Activated T-helper 1 cell treated with Interleukin-2 at 50 U/mL for 16 hours (primary cell): ENCODE measurements around the gene UCKL1.
"Not testable (repeated sequence)": the region's sequence is repeated elsewhere in the genome, so short reads cannot be mapped to it uniquely, and the experiment has no call there.

Experiments
- DNase-seq: peaks from one replicate; pipeline ENCODE4 v3.0.0-alpha.2; 2020; ENCODE audit warnings: low read depth

The UCKL1 gene

GRCh38 chr20:63919130-63919529 lies 37.1 kb downstream of the UCKL1 start:
- no peak for DNase-seq

DNA sequence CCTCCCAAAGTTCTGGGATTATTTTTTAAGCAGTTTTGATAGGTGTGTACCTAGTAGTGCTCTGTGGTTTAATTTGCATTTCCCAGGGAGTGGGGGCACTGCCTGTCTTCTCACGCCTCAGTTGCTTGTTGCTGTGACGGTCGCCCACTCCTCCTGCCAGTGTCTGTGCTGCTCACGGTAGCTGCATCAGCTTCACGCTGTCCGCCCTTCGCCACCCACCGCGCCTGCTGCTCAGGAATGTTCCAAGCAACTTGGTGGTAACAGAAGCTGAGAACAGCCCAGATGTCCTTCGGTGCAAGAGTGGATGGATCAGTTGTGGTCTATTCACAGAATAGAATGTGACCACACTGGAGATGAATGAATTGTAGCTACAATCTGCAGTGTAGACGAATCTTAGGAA lies 38.4 kb downstream of the UCKL1 start:
- no peak for DNase-seq

GRCh38 chr20:63916371-63916939 lies 39.8 kb downstream of the UCKL1 start:
- DNase-seq: not testable (repeated sequence)

DNA sequence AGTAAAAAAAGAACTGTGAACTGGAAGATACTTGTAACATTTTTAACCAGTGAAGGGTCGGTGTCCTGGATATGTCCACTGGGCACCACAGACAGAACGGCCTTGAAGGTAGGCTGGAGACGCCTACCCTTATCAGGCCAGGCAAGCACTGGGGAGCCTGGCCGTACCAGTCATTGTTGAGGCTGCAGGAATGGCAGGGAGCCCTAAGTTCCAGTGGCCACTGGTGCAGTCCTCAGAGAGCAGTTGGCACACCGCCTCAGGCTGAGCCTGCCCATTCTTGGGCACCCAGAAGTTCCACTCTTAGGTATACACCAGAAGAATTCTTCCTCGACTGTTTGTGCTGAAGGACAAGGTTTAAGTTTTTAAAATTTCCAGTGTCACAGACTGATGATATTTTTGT lies 40.7 kb downstream of the UCKL1 start:
- no peak for DNase-seq

DNA sequence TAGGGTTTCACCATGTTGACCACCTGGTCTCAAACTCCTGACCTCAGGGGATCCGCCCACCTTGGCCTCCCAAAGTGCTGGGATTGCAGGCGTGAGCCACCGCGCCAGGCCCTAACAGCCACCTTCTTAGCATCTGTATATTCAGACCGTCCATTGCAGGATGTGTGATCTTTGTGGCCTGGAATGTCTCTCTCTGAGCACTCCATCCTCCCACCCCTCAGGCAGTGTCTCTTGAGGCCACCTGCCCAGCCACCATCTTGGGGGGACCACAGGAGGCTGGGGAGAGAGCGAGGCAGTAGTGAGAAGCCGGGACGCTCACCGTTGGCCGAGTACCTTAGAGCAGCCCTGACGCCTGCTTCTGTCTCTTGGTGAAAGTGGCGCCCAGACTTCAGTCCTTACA lies 42.4 kb downstream of the UCKL1 start:
- no peak for DNase-seq

DNA sequence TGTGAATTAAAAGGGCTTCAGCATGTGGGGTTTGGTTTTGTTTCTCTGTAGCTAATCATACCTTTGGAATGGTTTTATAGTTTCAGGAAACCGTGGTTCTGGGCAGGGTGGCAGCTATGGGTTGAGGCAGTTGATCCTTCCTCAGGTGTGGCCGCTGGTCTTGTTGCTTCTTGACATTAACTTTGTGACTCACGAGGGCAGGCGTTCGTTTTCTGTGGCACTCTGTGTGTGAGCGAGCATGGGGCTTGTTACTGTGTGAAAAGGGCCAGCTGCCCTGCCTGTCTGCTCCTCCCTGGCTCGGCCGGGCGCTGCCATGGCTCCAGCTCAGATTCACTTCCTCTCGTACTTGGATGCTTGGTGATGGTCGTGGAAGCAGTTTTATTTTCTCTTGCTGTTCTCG lies 45.0 kb downstream of the UCKL1 start:
- no peak for DNase-seq

- no peak for DNase-seq
Measured at GRCh38 chr20:63908008-63908682, 48.1 kb downstream of the UCKL1 start.

GRCh38 chr20:63903796-63904561 lies 52.2 kb downstream of the UCKL1 start:
- no peak for DNase-seq

DNA sequence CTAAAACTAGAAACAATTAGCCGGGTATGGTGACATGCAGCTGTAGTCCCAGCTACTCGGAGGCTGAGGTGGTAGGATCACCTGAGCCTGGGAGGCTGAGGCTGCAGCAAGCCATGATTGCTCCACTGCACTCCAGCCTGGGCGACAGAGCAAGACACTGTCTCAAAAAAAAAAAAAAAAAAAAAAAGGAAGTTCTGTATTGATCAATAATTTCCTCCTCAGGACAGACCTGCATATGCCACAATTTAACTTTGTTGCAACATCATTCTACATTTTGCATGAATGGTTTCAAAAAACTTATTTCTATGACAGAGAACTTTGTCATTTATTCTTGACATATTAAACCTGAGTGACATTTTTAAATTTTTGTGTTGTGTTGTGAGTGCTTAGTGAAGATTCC lies 55.8 kb downstream of the UCKL1 start:
- no peak for DNase-seq

DNA sequence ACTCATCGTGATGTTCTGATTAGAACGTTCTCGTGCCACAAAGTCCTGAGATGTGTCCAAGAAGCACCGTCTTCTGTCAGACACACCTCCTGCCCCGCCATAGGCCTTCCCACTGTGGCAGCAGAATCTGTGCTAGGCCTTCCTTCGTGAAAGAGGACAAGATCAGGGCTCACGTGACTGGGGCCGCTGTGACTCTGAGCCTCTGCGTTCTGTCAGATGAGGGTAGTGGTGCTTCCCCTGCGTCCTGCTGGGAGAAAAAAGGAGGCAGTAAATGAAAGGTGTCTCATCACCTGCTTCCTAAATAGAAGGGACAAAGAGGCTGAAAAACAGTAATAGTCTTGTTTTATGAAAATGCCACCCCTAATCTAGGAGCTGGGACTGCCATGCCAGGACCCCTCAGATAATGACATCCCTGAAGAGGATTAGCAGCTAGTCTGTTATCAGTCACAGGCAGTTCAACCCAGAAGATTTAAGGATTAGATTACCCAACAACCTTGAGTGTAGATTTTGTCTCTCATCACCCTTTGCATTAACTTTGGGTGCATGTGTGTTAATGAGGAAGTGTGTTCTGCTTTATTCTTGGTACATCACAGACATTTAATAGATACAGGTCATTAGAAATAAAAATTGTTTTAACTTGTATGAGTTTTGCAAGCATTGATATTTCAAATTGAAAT lies 57.2 kb downstream of the UCKL1 start:
- no peak for DNase-seq

GRCh38 chr20:63897978-63898561 lies 58.1 kb downstream of the UCKL1 start:
- DNase-seq: no peak

DNA sequence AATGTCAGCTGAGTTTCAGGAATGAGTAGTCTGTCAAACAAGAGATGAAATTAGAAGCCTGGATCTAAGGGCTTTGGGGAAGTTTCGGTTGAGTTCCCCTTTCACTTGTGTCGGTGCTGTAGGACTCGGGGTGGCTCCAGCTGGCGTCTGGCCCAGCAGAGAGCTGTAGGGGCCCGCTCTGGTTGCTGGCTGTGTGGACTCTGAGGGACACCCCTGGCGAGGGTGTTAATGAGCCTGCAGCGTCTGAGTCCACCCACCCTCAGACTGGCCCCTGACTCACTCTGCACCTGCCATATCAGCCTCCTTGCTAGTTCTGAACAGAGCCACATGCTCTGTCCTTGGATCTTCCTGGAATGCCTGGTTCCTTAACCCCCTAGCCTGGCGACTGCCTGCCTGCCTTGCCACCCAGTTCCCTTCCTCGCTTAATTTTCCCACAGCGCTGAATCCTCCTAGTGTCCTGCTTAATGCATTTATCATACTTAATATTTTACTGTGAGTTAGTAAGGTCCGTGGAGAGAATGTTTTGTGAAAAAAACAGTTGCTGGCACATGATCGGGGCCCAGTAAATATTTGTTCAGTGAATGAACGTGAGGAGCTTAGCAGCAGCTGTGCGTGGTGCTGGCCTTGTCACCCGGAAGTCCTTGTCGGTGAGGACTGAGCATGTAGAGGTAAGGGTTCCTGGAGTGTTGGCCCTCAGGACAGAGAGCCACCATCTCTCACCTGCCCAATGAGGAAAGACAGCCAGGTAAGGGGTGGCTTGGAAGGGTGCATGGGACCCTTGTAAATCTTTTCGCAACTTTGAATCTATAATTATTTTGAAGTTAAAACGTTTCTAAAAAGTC lies 59.7 kb downstream of the UCKL1 start:
- DNase-seq: no peak

- no peak for DNase-seq
Measured at GRCh38 chr20:63895952-63896263, 60.3 kb downstream of the UCKL1 start.

DNA sequence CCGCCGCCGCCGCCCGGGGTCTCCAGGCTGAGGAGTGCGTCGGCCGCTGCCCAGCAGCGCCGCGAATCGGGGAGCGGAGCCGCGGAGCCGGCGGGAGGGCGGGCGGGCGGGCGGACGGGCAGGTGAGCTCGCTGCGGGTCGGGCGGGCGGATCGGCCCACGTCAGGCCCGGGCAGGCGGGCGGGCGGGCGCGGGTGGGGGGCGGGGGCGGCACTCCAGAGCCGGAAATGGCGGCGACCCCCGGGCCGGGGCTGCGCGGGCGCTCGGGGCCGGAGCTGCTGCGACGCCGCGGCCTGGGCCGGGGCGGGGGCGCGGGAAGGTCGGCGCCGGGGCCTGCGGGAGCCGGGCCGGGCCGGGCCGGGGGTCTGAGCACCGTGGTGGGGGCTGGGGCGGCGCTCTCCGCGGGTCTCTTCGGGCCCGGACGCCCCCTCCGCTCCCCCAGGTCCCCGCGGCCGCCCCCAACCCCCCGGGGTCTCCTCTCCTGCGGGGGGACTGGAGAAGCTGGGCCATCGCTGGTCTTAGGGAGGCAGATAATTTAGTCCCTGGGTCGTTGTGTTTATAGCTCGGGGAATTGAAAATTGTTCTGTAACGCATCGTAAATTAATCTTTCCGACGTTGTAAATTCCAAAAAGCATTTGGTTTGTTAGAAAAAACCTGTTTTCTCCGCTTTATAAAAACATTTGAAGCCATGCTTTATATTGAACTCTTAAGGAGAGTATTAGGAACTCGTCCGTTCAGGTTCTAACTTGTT lies 60.8 kb downstream of the UCKL1 start:
- DNase-seq: peak; percentile 7

GRCh38 chr20:63894358-63895201 lies 61.6 kb downstream of the UCKL1 start, which contains the start of gene DNAJC5:
DNAJC5 (plus strand) TSS chr20:63895126; CDS start chr20:63928346, 33,220 bp downstream.
- peak; percentile 97 for DNase-seq

DNA sequence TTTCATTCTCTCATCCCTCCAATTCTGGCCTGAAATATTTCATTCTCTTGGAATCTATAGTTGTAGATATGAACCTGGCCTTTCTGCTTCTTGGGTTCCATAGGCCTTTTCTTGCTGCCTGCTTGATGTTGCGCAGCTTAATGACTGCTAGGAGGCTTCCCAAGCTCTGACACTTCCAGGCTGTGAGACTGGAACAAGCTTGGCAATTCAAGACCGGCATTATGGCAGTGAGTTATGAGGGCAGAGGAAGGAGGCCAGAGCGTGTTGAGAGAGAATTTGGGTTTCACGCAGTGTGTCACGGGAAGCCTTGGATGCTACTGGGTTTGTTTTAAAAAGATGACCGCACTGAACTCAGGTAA lies 62.2 kb downstream of the UCKL1 start:
- DNase-seq: no peak

DNA sequence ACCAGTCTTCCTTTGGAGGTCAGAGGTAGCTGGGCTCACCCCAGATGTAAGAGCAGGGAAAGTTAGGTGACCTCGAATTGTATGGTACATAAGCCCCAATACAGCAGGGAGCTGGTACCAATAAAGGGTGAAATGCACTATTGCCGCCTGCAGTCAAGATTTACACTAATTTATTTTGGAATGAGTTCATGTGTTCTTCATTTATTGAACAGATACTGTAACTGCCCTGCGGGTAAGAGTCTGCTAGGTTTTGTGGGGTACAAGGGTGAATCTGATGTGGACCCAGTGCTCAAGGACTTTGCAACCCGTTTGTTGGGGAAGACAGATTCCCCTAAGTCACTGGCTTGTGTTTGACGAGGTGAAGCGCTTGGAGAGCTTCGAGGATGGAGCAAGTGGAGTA lies 63.8 kb downstream of the UCKL1 start:
- no peak for DNase-seq

DNA sequence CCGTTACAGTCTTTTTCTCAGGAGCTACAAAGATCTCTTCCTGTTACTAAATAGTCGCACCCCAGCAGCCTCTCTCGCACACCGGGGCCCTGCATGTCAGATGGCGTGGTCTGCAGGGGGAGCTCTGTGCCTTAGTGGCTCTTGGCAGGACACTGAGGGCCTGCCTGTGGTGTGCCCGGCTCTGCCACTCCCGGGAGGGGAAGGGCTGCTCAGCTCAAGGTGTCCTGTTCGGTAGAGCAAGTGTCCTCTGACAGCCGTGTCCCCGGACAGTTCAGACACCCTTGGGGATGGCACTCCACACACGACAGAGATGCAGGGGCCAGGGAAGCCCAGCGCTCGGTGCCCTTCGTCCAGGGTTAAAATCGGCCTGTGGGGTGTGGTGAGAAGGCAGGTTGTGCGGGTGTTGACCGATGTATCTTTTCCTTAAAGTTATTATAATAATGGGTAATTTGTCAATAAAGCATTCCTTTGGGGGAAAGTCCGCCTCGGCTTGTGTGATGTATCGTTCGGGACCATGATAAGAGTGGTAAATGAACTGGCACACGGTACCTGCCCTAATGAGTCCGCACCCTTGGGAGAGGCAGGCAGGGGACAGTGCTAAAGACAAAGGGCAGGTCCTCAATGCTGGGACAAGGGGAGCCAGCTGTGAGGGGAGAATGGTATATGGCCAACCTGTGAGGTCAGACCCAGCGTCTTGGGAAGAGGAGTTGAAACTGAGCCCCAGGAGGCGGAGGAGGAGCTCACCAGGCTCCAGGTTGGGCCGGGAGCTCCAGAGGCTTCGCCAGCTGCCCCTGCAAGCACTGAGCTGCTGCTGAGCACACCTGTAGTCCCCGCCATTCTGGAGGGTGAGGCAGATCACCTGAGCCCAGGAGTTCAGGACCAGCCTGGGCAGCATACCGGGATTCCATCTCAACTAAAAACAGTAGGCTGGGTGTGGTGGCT lies 64.9 kb downstream of the UCKL1 start:
- no peak for DNase-seq

DNA sequence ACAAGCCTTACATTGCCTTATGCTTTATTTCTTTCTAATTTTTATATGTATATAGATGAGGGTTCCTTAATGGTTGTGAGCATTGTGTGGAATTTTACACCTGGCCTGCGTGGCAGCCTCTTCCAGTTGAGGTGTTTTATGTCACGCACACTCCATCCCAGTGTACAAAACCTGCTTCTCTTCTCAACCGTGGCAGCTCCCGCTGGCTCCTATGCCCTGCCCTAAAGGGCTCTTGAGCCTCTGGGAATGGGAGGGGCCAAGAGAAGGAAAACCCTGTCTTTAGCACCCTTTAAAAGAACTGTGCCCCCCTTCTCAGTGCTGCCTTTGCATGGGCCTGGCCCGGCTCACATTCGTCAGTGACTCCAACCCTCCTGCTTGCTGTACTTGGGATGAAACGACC lies 65.6 kb downstream of the UCKL1 start:
- no peak for DNase-seq
